ENCODE measurements around the gene PGAM1. TPM values are rescaled to one million over a fixed set of nuclear protein-coding genes. Genes with fewer than 3 reads are reported as not detected.

Gene PGAM1
- total and polyA plus RNA-seq, 9 of the 15 experiments (the other 6 are each of a cell fraction or from before 2014, with no cell fraction given), result 40.3 to 559 (median 269) TPM

DNA sequence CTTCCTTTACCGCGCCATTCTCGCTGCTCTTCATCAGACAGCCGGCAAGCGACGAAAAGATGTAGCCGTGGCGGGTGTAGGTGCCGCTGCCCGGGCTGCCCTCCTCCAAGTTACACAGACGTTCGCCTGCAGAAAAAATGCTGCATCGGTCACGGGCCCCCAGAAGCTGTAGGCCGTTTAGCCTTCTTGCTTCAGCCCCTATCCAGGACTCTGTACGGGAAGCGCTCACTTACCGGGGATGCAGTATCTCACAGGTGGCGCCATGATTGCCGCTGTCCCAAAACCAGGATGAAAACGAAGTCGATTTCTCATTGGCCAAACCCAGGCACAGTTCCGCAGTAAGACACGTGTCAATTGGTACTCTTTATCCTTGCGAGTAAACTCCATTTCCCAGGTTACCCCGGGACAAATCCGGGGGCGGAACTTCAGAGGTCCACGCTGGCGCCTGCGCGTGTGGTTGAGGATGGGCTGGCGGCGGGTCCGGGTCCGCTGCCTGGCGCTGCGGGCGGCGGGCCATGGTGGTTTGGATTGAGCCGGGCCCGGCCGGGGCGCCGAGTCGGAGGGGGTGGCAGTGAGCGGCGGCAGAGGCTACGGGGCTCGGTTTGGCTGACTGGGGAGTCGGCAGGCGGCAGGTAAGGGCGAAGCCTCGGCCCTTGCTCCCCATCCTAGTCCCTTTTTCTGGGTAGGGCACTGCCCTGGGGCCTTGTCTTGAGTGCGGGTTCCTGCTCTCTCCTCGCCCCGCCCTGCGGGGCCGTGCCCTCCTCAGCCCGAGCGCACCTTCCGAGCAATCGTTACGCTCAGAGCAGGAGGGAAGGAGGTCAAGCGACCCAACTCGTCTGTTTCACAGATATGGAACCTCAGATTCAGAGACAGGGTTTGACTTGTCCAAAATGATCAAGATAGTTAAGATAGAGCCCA is 20.0 kb downstream of the PGAM1 start, which contains the start of the genes EXOSC1 and ZDHHC16 (continued):
- TF ChIP-seq, protein P1, sequence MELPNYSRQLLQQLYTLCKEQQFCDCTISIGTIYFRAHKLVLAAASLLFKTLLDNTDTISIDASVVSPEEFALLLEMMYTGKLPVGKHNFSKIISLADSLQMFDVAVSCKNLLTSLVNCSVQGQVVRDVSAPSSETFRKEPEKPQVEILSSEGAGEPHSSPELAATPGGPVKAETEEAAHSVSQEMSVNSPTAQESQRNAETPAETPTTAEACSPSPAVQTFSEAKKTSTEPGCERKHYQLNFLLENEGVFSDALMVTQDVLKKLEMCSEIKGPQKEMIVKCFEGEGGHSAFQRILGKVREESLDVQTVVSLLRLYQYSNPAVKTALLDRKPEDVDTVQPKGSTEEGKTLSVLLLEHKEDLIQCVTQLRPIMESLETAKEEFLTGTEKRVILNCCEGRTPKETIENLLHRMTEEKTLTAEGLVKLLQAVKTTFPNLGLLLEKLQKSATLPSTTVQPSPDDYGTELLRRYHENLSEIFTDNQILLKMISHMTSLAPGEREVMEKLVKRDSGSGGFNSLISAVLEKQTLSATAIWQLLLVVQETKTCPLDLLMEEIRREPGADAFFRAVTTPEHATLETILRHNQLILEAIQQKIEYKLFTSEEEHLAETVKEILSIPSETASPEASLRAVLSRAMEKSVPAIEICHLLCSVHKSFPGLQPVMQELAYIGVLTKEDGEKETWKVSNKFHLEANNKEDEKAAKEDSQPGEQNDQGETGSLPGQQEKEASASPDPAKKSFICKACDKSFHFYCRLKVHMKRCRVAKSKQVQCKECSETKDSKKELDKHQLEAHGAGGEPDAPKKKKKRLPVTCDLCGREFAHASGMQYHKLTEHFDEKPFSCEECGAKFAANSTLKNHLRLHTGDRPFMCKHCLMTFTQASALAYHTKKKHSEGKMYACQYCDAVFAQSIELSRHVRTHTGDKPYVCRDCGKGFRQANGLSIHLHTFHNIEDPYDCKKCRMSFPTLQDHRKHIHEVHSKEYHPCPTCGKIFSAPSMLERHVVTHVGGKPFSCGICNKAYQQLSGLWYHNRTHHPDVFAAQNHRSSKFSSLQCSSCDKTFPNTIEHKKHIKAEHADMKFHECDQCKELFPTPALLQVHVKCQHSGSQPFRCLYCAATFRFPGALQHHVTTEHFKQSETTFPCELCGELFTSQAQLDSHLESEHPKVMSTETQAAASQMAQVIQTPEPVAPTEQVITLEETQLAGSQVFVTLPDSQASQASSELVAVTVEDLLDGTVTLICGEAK (IDR thresholded peaks at IDR 0.05), result peak; percentile 52; the same call in 1 of the 2 replicates
- TF ChIP-seq, protein P1 (CRISPR knock-in tag; IDR thresholded peaks at IDR 0.05), result no peak
- TF ChIP-seq NCOA2 (IDR thresholded peaks at IDR 0.05; ENCODE audit: partially characterized antibody in 2 of 2) (no peak), CREBBP (IDR thresholded peaks at IDR 0.05; ENCODE audit: low read depth, low read length) (no peak), POLR2AphosphoS5 (IDR thresholded peaks at IDR 0.05; ENCODE audit: control insufficient read depth, insufficient read depth, low read depth, low read length) (peak; percentile 35; the same call in 1 of the 2 replicates), CREM (IDR thresholded peaks at IDR 0.05; ENCODE audit: low read depth) (peak; percentile 67), ZBTB8A (IDR thresholded peaks at IDR 0.05; ENCODE audit: partially characterized antibody) (no peak), POLR2A (conservative IDR thresholded peaks at IDR 0.05) (peak; percentile 77), SIN3B (IDR thresholded peaks at IDR 0.05; ENCODE audit: low read depth) (peak; percentile 93), PTTG1 (tag; IDR thresholded peaks at IDR 0.05; ENCODE audit: low read depth) (no peak), MYBL2 (IDR thresholded peaks at IDR 0.05; ENCODE audit: low read depth) (no peak), MYBL2 (CRISPR knock-in tag; IDR thresholded peaks at IDR 0.05; ENCODE audit: borderline replicate concordance) (no peak), SETDB1 (IDR thresholded peaks at IDR 0.05; ENCODE audit: low read length) (no peak), MYC (IDR thresholded peaks at IDR 0.05; ENCODE audit: low read depth, low read length) (peak; percentile 59), MYC (CRISPR knock-in tag; IDR thresholded peaks at IDR 0.05; ENCODE audit: borderline replicate concordance, low read depth) (no peak), HLTF (IDR thresholded peaks at IDR 0.05) (no peak), TBL1XR1 (IDR thresholded peaks at IDR 0.05; ENCODE audit: low read length in 2 of 2) (no peak), MAFF (IDR thresholded peaks at IDR 0.05; ENCODE audit: low read length) (no peak)
- TF ChIP-seq, protein P2, sequence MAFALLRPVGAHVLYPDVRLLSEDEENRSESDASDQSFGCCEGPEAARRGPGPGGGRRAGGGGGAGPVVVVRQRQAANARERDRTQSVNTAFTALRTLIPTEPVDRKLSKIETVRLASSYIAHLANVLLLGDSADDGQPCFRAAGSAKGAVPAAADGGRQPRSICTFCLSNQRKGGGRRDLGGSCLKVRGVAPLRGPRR (CRISPR knock-in tag; IDR thresholded peaks at IDR 0.05), result no peak

All from K562 (cell line).